ENCODE results near the gene TFF2. TPM values are rescaled to one million over a fixed set of nuclear protein-coding genes. Genes with fewer than 3 reads are reported as not detected.

TFF2 gene, protein sequence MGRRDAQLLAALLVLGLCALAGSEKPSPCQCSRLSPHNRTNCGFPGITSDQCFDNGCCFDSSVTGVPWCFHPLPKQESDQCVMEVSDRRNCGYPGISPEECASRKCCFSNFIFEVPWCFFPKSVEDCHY
- total RNA-seq = not detected
- long read RNA-seq = 0 reads

DNA sequence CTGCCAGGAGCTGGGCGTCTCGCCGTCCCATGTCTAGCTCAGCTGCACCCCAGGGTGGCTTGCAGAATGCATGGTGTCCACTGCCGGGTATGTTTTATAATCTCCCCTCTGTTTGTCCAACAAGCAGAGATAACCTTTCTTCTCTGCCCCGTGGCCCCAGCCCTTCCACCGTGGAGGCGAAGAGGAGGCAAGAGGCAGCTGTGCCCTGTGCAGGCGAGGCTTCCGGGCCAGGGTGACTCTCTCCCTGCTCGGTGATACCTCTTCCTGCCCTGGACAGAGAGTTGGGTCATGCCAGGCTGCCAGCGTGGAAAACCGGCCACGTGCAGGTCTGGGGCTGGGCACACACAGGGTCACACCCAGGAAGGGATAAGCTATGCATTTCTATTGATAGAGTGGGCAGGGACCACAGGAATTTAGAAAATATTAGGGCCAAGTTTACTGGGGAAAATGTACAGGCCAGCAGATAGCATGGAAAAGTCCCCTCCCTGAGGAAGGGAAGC is at the start of gene TFF2:
Gene TFF2 (minus strand): TSS at position 68 of the 500 bp plus-strand sequence. CDS start 37 bp downstream, at position 31.
- intact Hi-C loops (cut with micrococcal nuclease) = no loop called here
- no peak for DNase-seq
- Histone ChIP-seq H3K4me3 (no peak within 1 kb of the TSS), H3K4me1 (no peaks in the 10 kb centered on the region), H3K27me3 (ENCODE audit: low read depth) (peaks cover 35% of the 10 kb centered on the region), H3K36me3 (no peaks in the 10 kb centered on the region), H3K27ac (replicated peaks) (no peak within 1 kb of the TSS), H3K9me3 (replicated peaks) (peaks cover 24% of the 10 kb centered on the region)
- TF ChIP-seq, protein P1, sequence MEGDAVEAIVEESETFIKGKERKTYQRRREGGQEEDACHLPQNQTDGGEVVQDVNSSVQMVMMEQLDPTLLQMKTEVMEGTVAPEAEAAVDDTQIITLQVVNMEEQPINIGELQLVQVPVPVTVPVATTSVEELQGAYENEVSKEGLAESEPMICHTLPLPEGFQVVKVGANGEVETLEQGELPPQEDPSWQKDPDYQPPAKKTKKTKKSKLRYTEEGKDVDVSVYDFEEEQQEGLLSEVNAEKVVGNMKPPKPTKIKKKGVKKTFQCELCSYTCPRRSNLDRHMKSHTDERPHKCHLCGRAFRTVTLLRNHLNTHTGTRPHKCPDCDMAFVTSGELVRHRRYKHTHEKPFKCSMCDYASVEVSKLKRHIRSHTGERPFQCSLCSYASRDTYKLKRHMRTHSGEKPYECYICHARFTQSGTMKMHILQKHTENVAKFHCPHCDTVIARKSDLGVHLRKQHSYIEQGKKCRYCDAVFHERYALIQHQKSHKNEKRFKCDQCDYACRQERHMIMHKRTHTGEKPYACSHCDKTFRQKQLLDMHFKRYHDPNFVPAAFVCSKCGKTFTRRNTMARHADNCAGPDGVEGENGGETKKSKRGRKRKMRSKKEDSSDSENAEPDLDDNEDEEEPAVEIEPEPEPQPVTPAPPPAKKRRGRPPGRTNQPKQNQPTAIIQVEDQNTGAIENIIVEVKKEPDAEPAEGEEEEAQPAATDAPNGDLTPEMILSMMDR (IDR thresholded peaks at IDR 0.05; ENCODE audit: borderline replicate concordance) = no peak

DNA sequence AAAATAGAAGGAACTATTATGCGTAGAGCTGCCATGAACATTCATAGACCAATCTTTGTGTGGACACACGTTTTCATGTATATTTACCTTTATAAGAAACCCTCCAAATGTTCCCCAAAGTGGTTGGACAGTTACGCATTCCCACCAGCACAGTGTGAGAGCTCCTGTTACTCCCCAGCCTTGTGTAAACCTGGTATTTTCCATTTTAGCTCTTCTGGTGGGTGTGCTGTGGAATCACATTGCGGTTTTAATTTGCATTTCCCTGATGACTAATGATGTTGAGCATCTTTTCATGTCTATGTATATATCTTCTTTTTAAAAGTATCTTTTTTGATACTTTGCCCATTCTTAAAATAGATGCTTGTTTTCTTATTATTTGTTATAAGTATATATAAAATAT is 49.7 kb upstream of the TFF2 start:
- peaks cover 14% of the 10 kb centered on the region for H3K9me3 ChIP-seq (replicated peaks)

DNA sequence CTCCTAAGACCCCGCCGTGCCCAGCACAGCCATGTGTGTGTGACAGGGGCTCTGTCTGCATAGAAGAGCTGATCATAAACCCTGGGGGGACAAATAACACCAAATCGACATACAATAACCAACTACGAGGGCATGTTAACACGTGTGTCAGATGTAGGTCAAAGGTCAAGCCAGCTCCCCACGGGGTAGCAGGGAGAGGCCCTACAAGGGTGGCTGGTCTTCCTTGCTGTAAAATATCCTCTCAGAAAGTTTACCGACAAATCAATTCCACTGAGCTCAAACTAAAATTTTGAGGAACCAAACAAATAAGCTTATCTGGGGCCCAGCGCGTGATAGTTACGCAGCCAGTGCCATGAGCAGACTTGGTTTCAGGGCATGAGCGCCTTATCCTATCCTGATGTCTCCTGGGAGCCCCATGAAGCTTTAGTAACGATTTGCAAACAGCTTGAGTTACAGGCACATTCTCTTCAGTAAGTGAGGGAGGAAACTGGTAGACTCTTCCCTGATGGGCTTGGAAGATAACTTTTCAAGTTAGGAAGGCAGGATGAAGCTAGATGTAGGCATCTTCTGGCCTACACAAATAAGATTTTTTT is 47.7 kb upstream of the TFF2 start:
- intact Hi-C loops (cut with micrococcal nuclease) = no loop called here
- H3K27ac ChIP-seq (replicated peaks) = no peak overlapping the region
- H3K9me3 ChIP-seq (replicated peaks) = peaks cover 14% of the 10 kb centered on the region
- no peak for DNase-seq
- TF ChIP-seq, protein P1 (IDR thresholded peaks at IDR 0.05; ENCODE audit: borderline replicate concordance) = no peak
- no peak overlapping the region for H3K4me3 ChIP-seq
- H3K36me3 ChIP-seq = no peaks in the 10 kb centered on the region
- H3K4me1 ChIP-seq = peaks cover 3% of the 10 kb centered on the region
- peaks cover 1% of the 10 kb centered on the region for H3K27me3 ChIP-seq (ENCODE audit: low read depth)

More for the DNA sequence above, 49.7 kb upstream of the TFF2 start:
- no peak overlapping the region for H3K4me3 ChIP-seq
- TF ChIP-seq, protein P1 (IDR thresholded peaks at IDR 0.05; ENCODE audit: borderline replicate concordance) = no peak
- H3K27ac ChIP-seq (replicated peaks) = no peak overlapping the region
- H3K4me1 ChIP-seq = no peaks in the 10 kb centered on the region
- DNase-seq = no peak
- intact Hi-C loops (cut with micrococcal nuclease) = no loop called here
- H3K27me3 ChIP-seq (ENCODE audit: low read depth) = peaks cover 8% of the 10 kb centered on the region
- H3K36me3 ChIP-seq = no peaks in the 10 kb centered on the region

DNA sequence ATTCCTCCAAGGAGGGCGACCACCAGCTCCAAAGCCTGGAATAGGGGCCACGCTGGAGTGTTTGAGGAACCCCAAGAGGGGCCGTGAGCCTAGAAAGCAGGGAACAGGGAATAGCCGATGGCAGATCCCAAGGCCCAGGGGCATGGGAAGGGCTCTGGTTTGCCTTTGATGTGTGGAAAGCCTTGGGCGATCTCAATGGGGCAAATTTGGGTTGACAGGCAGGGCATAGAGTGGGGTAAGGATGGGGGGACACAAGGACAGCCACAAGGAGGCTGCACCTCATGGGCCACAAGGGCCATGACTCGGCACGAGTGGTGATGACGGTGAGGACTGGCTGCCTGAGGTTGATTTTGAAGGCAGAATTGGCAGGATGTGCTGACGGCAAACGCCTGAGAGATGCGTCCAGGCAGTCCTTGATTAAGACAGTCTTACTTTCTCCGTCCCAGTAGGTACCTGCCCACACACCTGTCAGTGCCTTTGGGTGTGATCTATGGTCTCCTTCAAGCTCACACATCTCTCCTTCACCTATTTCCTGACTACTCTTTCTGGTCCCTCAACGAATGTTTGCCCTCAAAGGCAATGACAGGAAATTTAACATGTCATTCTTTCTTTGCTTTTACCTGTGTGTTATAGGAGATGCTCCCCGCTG is 47.1 kb upstream of the TFF2 start:
- Histone ChIP-seq H3K4me3 (no peak overlapping the region), H3K4me1 (peaks cover 3% of the 10 kb centered on the region), H3K27me3 (ENCODE audit: low read depth) (no peaks in the 10 kb centered on the region), H3K27ac (replicated peaks) (no peak overlapping the region), H3K36me3 (no peaks in the 10 kb centered on the region), H3K9me3 (replicated peaks) (peaks cover 14% of the 10 kb centered on the region)
- DNase-seq = no peak
- intact Hi-C loops (cut with micrococcal nuclease) = no loop called here
- TF ChIP-seq, protein P1 (IDR thresholded peaks at IDR 0.05; ENCODE audit: borderline replicate concordance) = no peak

DNA sequence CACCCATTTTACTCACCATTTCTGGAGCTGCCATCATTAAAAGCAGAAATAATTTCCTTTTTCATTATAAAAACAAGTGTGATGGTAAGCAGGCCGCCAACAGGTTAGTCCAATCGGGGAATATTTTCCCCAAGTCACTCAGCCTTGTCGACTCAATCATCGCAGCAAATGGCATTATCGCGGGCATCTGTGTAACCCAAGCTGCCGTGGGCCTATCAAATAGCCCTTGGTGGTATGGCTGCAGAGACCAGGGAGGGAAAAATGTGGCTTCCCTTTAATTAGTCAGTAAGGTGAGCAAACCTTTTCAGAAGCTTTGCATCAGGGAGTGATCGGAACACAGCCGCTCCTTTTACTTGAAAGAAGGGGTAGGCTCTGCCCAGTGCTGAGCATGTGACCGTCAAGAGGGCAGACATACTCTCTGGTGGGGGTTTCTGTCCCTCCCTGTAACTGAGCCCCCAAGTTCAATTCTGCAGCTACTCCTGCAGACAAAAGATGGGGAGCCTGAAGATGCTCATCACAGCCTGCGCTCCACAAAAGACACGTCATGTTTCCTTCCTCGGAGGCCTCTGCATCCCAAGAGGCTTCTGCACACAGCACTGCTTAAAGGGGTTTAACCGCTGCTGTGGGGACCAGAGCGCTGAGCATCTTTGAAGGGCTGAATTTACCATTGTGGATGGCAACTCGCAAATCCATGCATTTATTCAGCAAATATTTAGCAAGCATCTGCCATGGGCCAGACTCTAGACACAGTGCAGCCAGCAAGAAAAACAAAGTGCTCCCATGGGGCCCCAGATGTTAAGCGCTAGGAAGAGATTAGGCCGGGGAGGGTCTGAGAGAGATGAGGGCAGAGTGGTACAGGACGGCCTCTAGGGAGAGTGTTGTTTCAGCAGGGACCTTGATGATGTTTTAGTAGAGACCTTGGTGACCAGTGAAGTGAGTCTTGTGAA is 46.3 kb upstream of the TFF2 start:
- intact Hi-C loops (cut with micrococcal nuclease) = no loop called here
- no peak overlapping the region for H3K27ac ChIP-seq (replicated peaks)
- peaks cover 3% of the 10 kb centered on the region for H3K4me1 ChIP-seq
- DNase-seq = no peak
- TF ChIP-seq, protein P1 (IDR thresholded peaks at IDR 0.05; ENCODE audit: borderline replicate concordance) = no peak
- no peaks in the 10 kb centered on the region for H3K36me3 ChIP-seq
- H3K27me3 ChIP-seq (ENCODE audit: low read depth) = no peaks in the 10 kb centered on the region
- no peak overlapping the region for H3K4me3 ChIP-seq
- peaks cover 11% of the 10 kb centered on the region for H3K9me3 ChIP-seq (replicated peaks)

All from left ventricle myocardium inferior (tissue), 1 donor.